Activated CD4-positive, alpha-beta T cell treated with anti-CD3 and anti-CD28 coated beads for 36 hours (primary cell): ENCODE data around the gene GAB2. TPM values are rescaled to one million over a fixed set of nuclear protein-coding genes. Genes with fewer than 3 reads are reported as not detected.

Source experiments
- ATAC-seq: fragments of 200-7000 bp; cut with Tn5 transposase; one replicate; pipeline ENCODE4 v1.10.0; 2021; ENCODE audit warnings: mild to moderate bottlenecking, moderate library complexity
- CTCF ChIA-PET: fragments of 350-600 bp; sonication (Branson Sonifier 250); formaldehyde crosslinking; loops from one replicate; lab custom pipeline; 2021; ENCODE audit warnings: antibody characterized with exemption; lab: Charles Lee
- POLR2A ChIA-PET: fragments of 350-600 bp; sonication (Branson Sonifier 250); formaldehyde crosslinking; loops from one replicate; lab custom pipeline; 2021; ENCODE audit warnings: antibody characterized with exemption, inconsistent platforms; lab: Charles Lee
- DNase-seq: peaks from one replicate; pipeline ENCODE4 v3.0.0-alpha.2; 2020
- H3K27ac Mint-ChIP-seq: one replicate; pipeline ENCODE4 v1.8.0; 2021; ENCODE audit warnings: mixed read lengths
- H3K27me3 Mint-ChIP-seq: one replicate; pipeline ENCODE4 v1.8.0; 2021; ENCODE audit warnings: mixed read lengths
- H3K36me3 Mint-ChIP-seq: one replicate; pipeline ENCODE4 v1.8.0; 2021; ENCODE audit warnings: low read depth, mixed read lengths
- H3K4me1 Mint-ChIP-seq: one replicate; pipeline ENCODE4 v1.8.0; 2021; ENCODE audit warnings: mixed read lengths
- H3K4me3 Mint-ChIP-seq: one replicate; pipeline ENCODE4 v1.8.0; 2021; ENCODE audit warnings: mild to moderate bottlenecking, moderate library complexity, mixed read lengths
- H3K9me3 Mint-ChIP-seq: one replicate; pipeline ENCODE4 v1.8.0; 2021; ENCODE audit warnings: low read depth, mixed read lengths
- intact Hi-C, 2 experiments: fragments of 100-400 bp; cut with DNase I in 1 of 2; cut with micrococcal nuclease in 1 of 2; formaldehyde crosslinking; loops; one replicate each; pipeline versions ENCODE4 v1.14.2 to v1.15.1; 2022 to 2024; cut with DNase I, micrococcal nuclease
- total RNA-seq, 2 experiments: library from RNA; stranded (reverse); gene quantifications; one replicate each; pipeline ENCODE4 v1.2.3, GENCODE V29; 2021

The GAB2 gene
- total RNA-seq, 2 experiments from 2014 or later: 4.3 to 4.8 TPM

- Mint-ChIP-seq H3K27me3 (peaks cover 2% of the 10 kb centered on the region), H3K4me3 (no peak overlapping the region), H3K9me3 (peaks cover 12% of the 10 kb centered on the region), H3K27ac (no peak overlapping the region), H3K4me1 (peaks cover 4% of the 10 kb centered on the region), H3K36me3 (peaks cover 7% of the 10 kb centered on the region)
- ChIA-PET POLR2A (interaction anchor here (0.6 kb wide), 1 partner anchor 23 kb away, joined by 6 read pairs; no protein-coding TSS in a partner anchor), CTCF (no interaction called here)
- DNase-seq: no peak
- ATAC-seq: no peak
- intact Hi-C loops: no loop called here
These were observed 37.0 kb downstream of the GAB2 start for GRCh38 chr11:78380615-78381051.

- POLR2A ChIA-PET: interaction anchor here (0.6 kb wide), 1 partner anchor 67 kb away, joined by 4 read pairs; no protein-coding TSS in a partner anchor
- H3K27me3 Mint-ChIP-seq: peaks cover 2% of the 10 kb centered on the region
- peaks cover 4% of the 10 kb centered on the region for H3K4me1 Mint-ChIP-seq
- H3K27ac Mint-ChIP-seq: no peak overlapping the region
- DNase-seq (no peak), ATAC-seq (peak; percentile 86)
- intact Hi-C loops: no loop called here
- CTCF ChIA-PET: interaction anchor here (1.0 kb wide), 1 partner anchor 185 kb away, joined by 3 read pairs; no protein-coding TSS in a partner anchor
- no peak overlapping the region for H3K4me3 Mint-ChIP-seq
- H3K36me3 Mint-ChIP-seq: no peaks in the 10 kb centered on the region
- H3K9me3 Mint-ChIP-seq: peaks cover 3% of the 10 kb centered on the region
These were observed 38.5 kb downstream of the GAB2 start for GRCh38 chr11:78379039-78379670.

- Mint-ChIP-seq H3K36me3 (no peaks in the 10 kb centered on the region), H3K4me3 (no peak overlapping the region), H3K27ac (no peak overlapping the region), H3K9me3 (peaks cover 3% of the 10 kb centered on the region), H3K27me3 (peaks cover 2% of the 10 kb centered on the region), H3K4me1 (peaks cover 4% of the 10 kb centered on the region)
- ChIA-PET CTCF (interaction anchor here (0.9 kb wide), 1 partner anchor 12 kb away, joined by 3 read pairs; no protein-coding TSS in a partner anchor), POLR2A (interaction anchor here (0.6 kb wide), 1 partner anchor 264 kb away, joined by 7 read pairs; no protein-coding TSS in a partner anchor)
- ATAC-seq: no peak
- DNase-seq: no peak
- intact Hi-C loops: no loop called here
These were observed 39.8 kb downstream of the GAB2 start for GRCh38 chr11:78377625-78378418.

- intact Hi-C loops: no loop called here
- peaks cover 3% of the 10 kb centered on the region for H3K9me3 Mint-ChIP-seq
- POLR2A ChIA-PET: no interaction called here
- no peak overlapping the region for H3K27ac Mint-ChIP-seq
- no peak for ATAC-seq
- no peak for DNase-seq
- no peak overlapping the region for H3K4me3 Mint-ChIP-seq
- H3K27me3 Mint-ChIP-seq: peaks cover 1% of the 10 kb centered on the region
- H3K36me3 Mint-ChIP-seq: no peaks in the 10 kb centered on the region
- CTCF ChIA-PET: no interaction called here
- peaks cover 4% of the 10 kb centered on the region for H3K4me1 Mint-ChIP-seq
These were observed 40.8 kb downstream of the GAB2 start for GRCh38 chr11:78376858-78377257.

- no peaks in the 10 kb centered on the region for H3K36me3 Mint-ChIP-seq
- H3K27me3 Mint-ChIP-seq: no peaks in the 10 kb centered on the region
- intact Hi-C loops: no loop called here
These were observed 42.7 kb downstream of the GAB2 start for GRCh38 chr11:78374917-78375316.

GRCh38 chr11:78373689-78374088 lies 43.9 kb downstream of the GAB2 start:
- ChIA-PET POLR2A (no interaction called here), CTCF (interaction anchor here (0.6 kb wide), 1 partner anchor 41 kb away, joined by 3 read pairs; no protein-coding TSS in a partner anchor)
- H3K27ac Mint-ChIP-seq: no peak overlapping the region
- no peak for ATAC-seq
- H3K27me3 Mint-ChIP-seq: no peaks in the 10 kb centered on the region
- H3K36me3 Mint-ChIP-seq: no peaks in the 10 kb centered on the region
- H3K9me3 Mint-ChIP-seq: peaks cover 3% of the 10 kb centered on the region
- H3K4me3 Mint-ChIP-seq: no peak overlapping the region
- intact Hi-C loops: no loop called here
- H3K4me1 Mint-ChIP-seq: peaks cover under 1% of the 10 kb centered on the region
- no peak for DNase-seq

More at GRCh38 chr11:78374917-78375316, 42.7 kb downstream of the GAB2 start:
- Mint-ChIP-seq H3K9me3 (peaks cover 3% of the 10 kb centered on the region), H3K4me3 (no peak overlapping the region), H3K27ac (no peak overlapping the region), H3K4me1 (peaks cover 4% of the 10 kb centered on the region)
- DNase-seq: no peak
- ChIA-PET POLR2A (no interaction called here), CTCF (interaction anchor here (1.1 kb wide), 1 partner anchor 8 kb away, joined by 6 read pairs; no protein-coding TSS in a partner anchor)
- no peak for ATAC-seq

GRCh38 chr11:78372114-78372768 lies 45.4 kb downstream of the GAB2 start:
- DNase-seq (no peak), ATAC-seq (no peak)
- Mint-ChIP-seq H3K27ac (no peak overlapping the region), H3K4me3 (no peak overlapping the region), H3K9me3 (peaks cover 3% of the 10 kb centered on the region), H3K36me3 (no peaks in the 10 kb centered on the region), H3K4me1 (no peaks in the 10 kb centered on the region), H3K27me3 (no peaks in the 10 kb centered on the region)
- intact Hi-C loops: no loop called here
- ChIA-PET CTCF (interaction anchor here (0.7 to 1.5 kb wide), 2 partner anchors 9 to 43 kb away, joined by 3 read pairs; no protein-coding TSS in a partner anchor), POLR2A (no interaction called here)

- ATAC-seq (no peak), DNase-seq (no peak)
- Mint-ChIP-seq H3K4me3 (no peak overlapping the region), H3K27me3 (no peaks in the 10 kb centered on the region), H3K9me3 (no peaks in the 10 kb centered on the region), H3K27ac (no peak overlapping the region), H3K4me1 (no peaks in the 10 kb centered on the region), H3K36me3 (no peaks in the 10 kb centered on the region)
- intact Hi-C loops: no loop called here
- ChIA-PET CTCF (interaction anchor here (1.5 kb wide), 1 partner anchor 44 kb away, joined by 3 read pairs; no protein-coding TSS in a partner anchor), POLR2A (no interaction called here)
These were observed 46.3 kb downstream of the GAB2 start for GRCh38 chr11:78371221-78371891.

- Mint-ChIP-seq H3K27me3 (no peaks in the 10 kb centered on the region), H3K4me3 (no peak overlapping the region), H3K4me1 (no peaks in the 10 kb centered on the region), H3K36me3 (no peaks in the 10 kb centered on the region), H3K9me3 (no peaks in the 10 kb centered on the region), H3K27ac (no peak overlapping the region)
- DNase-seq: no peak
- intact Hi-C loops: no loop called here
- no peak for ATAC-seq
- ChIA-PET POLR2A (no interaction called here), CTCF (no interaction called here)
These were observed 47.0 kb downstream of the GAB2 start for GRCh38 chr11:78370406-78371172.

- ATAC-seq (no peak), DNase-seq (no peak)
- intact Hi-C loops: no loop called here
- CTCF ChIA-PET: no interaction called here
- Mint-ChIP-seq H3K4me1 (no peaks in the 10 kb centered on the region), H3K27ac (no peak overlapping the region), H3K4me3 (no peak overlapping the region), H3K9me3 (no peaks in the 10 kb centered on the region), H3K27me3 (no peaks in the 10 kb centered on the region), H3K36me3 (no peaks in the 10 kb centered on the region)
- POLR2A ChIA-PET: no interaction called here
These were observed 52.2 kb downstream of the GAB2 start for GRCh38 chr11:78365381-78365792.
